GM12878 (cell line): ENCODE results near the gene EHBP1. TPM values are rescaled to one million over a fixed set of nuclear protein-coding genes. Genes with fewer than 3 reads are reported as not detected.

Source experiments
- ATAC-seq: fragments of 200-7000 bp; cut with Tn5 transposase; 3 replicates; pipeline ENCODE4 v1.9.1; 2020; ENCODE audit warnings: mild to moderate bottlenecking, moderate library complexity
- BruUV-seq: library from RNA; stranded (reverse); fragments of 400-500 nt; replicated peaks from 2 replicates; lab custom pipeline; 2021; lab: Mats Ljungman, UMichigan
- CTCF ChIA-PET: fragments of 300-600 bp; sonication (Branson Sonifier 250); formaldehyde crosslinking; extraction: SDS; loops from one replicate; lab custom pipeline; 2021; ENCODE audit warnings: inconsistent platforms; lab: Yijun Ruan, JAX
- POLR2A ChIA-PET: fragments of 350-600 bp; formaldehyde crosslinking; extraction: SDS; loops from one replicate; lab custom pipeline; 2021; ENCODE audit warnings: inconsistent platforms; lab: Charles Lee
- RAD21 ChIA-PET: fragments of 300-600 bp; sonication (Branson Sonifier 250); formaldehyde crosslinking; loops from one replicate; lab custom pipeline; 2023; ENCODE audit warnings: antibody characterized with exemption; ENCODE audit not compliant: unreplicated experiment; lab: Charles Lee
- SMC1A ChIA-PET: fragments of 300-600 bp; sonication (Branson Sonifier 250); formaldehyde crosslinking; loops from one replicate; lab custom pipeline; 2023; ENCODE audit not compliant: unreplicated experiment, uncharacterized antibody; lab: Charles Lee
- DNase-seq: peaks from one replicate; pipeline ENCODE4 v3.0.0-alpha.2; 2011; ENCODE audit warnings: low read depth, low spot score
- FAIRE-seq: peaks from 3 replicates; lab custom pipeline; 2011; peaks lifted over from hg19 to GRCh38; lab: Jason Lieb, UNC
- H2AFZ ChIP-seq: 2 replicates; pipeline ENCODE4 v1.6.0; 2011; ENCODE audit warnings: low read depth, low read length, control low read depth; ENCODE audit not compliant: control insufficient read depth
- H3K27ac ChIP-seq: 2 replicates; pipeline ENCODE4 v1.5.1; 2011; ENCODE audit warnings: control low read depth; ENCODE audit not compliant: control insufficient read depth, insufficient read depth
- H3K27me3 ChIP-seq, 2 experiments: replicated peaks in 1 of 2; 2 replicates each; pipeline versions ENCODE4 v1.6.0 to v1.6.1; 2011; ENCODE audit warnings: low read length in 1 of 2; ENCODE audit not compliant: control insufficient read depth in 2 of 2, insufficient read depth in 2 of 2
- H3K36me3 ChIP-seq, 2 experiments: 2 replicates each; pipeline ENCODE4 v1.5.1; 2011; ENCODE audit warnings: low read length in 1 of 2; ENCODE audit not compliant: control insufficient read depth in 2 of 2, insufficient read depth in 2 of 2
- H3K4me1 ChIP-seq: 2 replicates; pipeline ENCODE4 v1.6.1; 2011; ENCODE audit warnings: mild to moderate bottlenecking, low read length, moderate library complexity, mixed read lengths; ENCODE audit not compliant: control insufficient read depth, insufficient read depth
- H3K4me2 ChIP-seq: 2 replicates; pipeline ENCODE4 v1.6.0; 2011; ENCODE audit warnings: control low read depth; ENCODE audit not compliant: control insufficient read depth, insufficient read depth
- H3K4me3 ChIP-seq: fragments of 200-600 bp; sonication (generic); 2 replicates; pipeline ENCODE4 v1.5.1; 2016
- H3K79me2 ChIP-seq: 2 replicates; pipeline ENCODE4 v1.6.0; 2011; ENCODE audit warnings: low read length; ENCODE audit not compliant: control insufficient read depth, insufficient read depth
- H3K9ac ChIP-seq: 2 replicates; pipeline ENCODE4 v1.8.0; 2011; ENCODE audit warnings: low read length, control low read depth, mixed read lengths; ENCODE audit not compliant: control insufficient read depth, insufficient read depth
- H3K9me3 ChIP-seq: replicated peaks from 3 replicates; pipeline ENCODE4 v1.5.1; 2011; ENCODE audit warnings: mild to moderate bottlenecking, low read length; ENCODE audit not compliant: control insufficient read depth, insufficient read depth
- H4K20me1 ChIP-seq: 2 replicates; pipeline ENCODE4 v1.6.0; 2011; ENCODE audit not compliant: control insufficient read depth, insufficient read depth
- ASH2L ChIP-seq: fragments of 300-600, 200-600 bp; sonication (generic); IDR thresholded peaks from 2 replicates; pipeline ENCODE4 v1.6.1; 2017; ENCODE audit warnings: low read depth, mild to moderate bottlenecking, borderline replicate concordance
- ATF7 ChIP-seq: fragments of 450-650 bp; IDR thresholded peaks from 2 replicates; pipeline ENCODE4 v1.6.1; 2016; ENCODE audit warnings: low read depth, mild to moderate bottlenecking
- BRCA1 ChIP-seq: IDR thresholded peaks from 2 replicates; pipeline ENCODE4 v1.6.1; 2011; ENCODE audit warnings: low read depth, low read length, improper control_type of control experiment
- E2F4 ChIP-seq: IDR thresholded peaks from 2 replicates; pipeline ENCODE4 v1.6.1; 2012; ENCODE audit warnings: low read depth, low read length, improper control_type of control experiment
- TARDBP ChIP-seq: IDR thresholded peaks from 2 replicates; pipeline ENCODE4 v1.6.1; 2016; ENCODE audit warnings: borderline replicate concordance
- TBL1XR1 ChIP-seq: IDR thresholded peaks from 2 replicates; pipeline ENCODE4 v1.6.1; 2012; ENCODE audit warnings: low read depth, low read length, improper control_type of control experiment
- ZBTB40 ChIP-seq: fragments of 450-650 bp; IDR thresholded peaks from 2 replicates; pipeline ENCODE4 v1.6.1; 2016; ENCODE audit warnings: mild to moderate bottlenecking, moderate library complexity, borderline replicate concordance
- ZSCAN29 ChIP-seq: fragments of 450-650 bp; IDR thresholded peaks from 2 replicates; pipeline ENCODE4 v1.6.1; 2017; ENCODE audit warnings: mild to moderate bottlenecking, moderate library complexity
- ZZZ3 ChIP-seq: IDR thresholded peaks from 2 replicates; pipeline ENCODE4 v1.6.1; 2011; ENCODE audit warnings: low read depth; ENCODE audit not compliant: control insufficient read depth, insufficient read length
- WGBS: methylation state at CpG from one replicate; pipeline ENCODE4 v1.1.6; 2016; ENCODE audit warnings: low lambda C conversion rate; ENCODE audit not compliant: insufficient replicate concordance, insufficient coverage; ENCODE audit errors: missing lambda C conversion rate; 5-methylcytosine and 5-hydroxymethylcytosine counted together
- in situ Hi-C: fragments of 300-500 bp; cut with MboI; formaldehyde crosslinking; loops from 9 replicates; pipeline ENCODE4 v1.14.3; 2018; ENCODE audit warnings: mixed read lengths
- intact Hi-C: fragments of 100-400 bp; cut with micrococcal nuclease; formaldehyde crosslinking; loops from one replicate; pipeline ENCODE4 v1.14.2; 2022; ENCODE audit not compliant: unreplicated experiment
- polyA plus RNA-seq, 11 experiments: library from polyadenylated mRNA; depleted of rRNA in 4 of 11; unstranded in 6 of 11; stranded (reverse) in 5 of 11; fragments of >200 nt; fragmentation: Nextera tagmentation in 4 of 11; fragmentation: Illumina TruSeq in 1 of 11; extraction: Ambion mirVana in 4 of 11; extraction: Trizol in 1 of 11; gene quantifications; 1 replicate in 1 of 11; 2 replicates in 10 of 11; pipeline versions ENCODE4 v1.2.1 to v1.2.3, GENCODE V29; 2011 to 2016; ENCODE audit warnings: inconsistent platforms in 2 of 11, missing spikeins in 2 of 11, low read depth in 1 of 11
- total RNA-seq, 4 experiments: library from RNA; depleted of rRNA in 3 of 4; stranded (reverse); fragments of >200 nt in 3 of 4; fragmentation: Illumina TruSeq in 1 of 4; extraction: Trizol in 1 of 4; gene quantifications; 2 replicates each; pipeline versions ENCODE4 v1.2.1 to v1.2.3, GENCODE V29; 2013 to 2021
- TF ChIP-seq, protein P1 (sequence below): fragments of 450-650 bp; formaldehyde crosslinking; IDR thresholded peaks from 2 replicates; pipeline ENCODE4 v1.5.0; 2022; ENCODE audit warnings: mild to moderate bottlenecking, missing genetic modification characterization

EHBP1 gene
- total and polyA plus RNA-seq, 10 of the 15 experiments (the other 5 are each of a cell fraction or from before 2014, with no cell fraction given), result 5.7 to 26.1 (median 13.6) TPM

- Histone ChIP-seq H3K27ac (no peak overlapping the region), H2AFZ (no peak overlapping the region), H3K9ac (no peak overlapping the region), H3K4me1 (no peaks in the 10 kb centered on the region), H3K27me3 (no peaks in the 10 kb centered on the region), H3K4me2 (no peak overlapping the region), H3K79me2 (no peaks in the 10 kb centered on the region), H4K20me1 (no peaks in the 10 kb centered on the region), H3K36me3 (no peaks in the 10 kb centered on the region), H3K4me3 (no peak overlapping the region), H3K9me3 (no peaks in the 10 kb centered on the region; the same call in 2 of the 3 replicates)
- ChIA-PET POLR2A (no interaction called here), RAD21 (no interaction called here), SMC1A (interaction anchor here (1.3 to 1.5 kb wide), 3 partner anchors 11 to 31 kb away, joined by 4 read pairs; no protein-coding TSS in a partner anchor), CTCF (interaction anchor here (1.3 kb wide), 1 partner anchor 27 kb away, joined by 4 read pairs; no protein-coding TSS in a partner anchor)
- no peak for TF ChIP-seq ATF7
- TF ChIP-seq, protein P1, sequence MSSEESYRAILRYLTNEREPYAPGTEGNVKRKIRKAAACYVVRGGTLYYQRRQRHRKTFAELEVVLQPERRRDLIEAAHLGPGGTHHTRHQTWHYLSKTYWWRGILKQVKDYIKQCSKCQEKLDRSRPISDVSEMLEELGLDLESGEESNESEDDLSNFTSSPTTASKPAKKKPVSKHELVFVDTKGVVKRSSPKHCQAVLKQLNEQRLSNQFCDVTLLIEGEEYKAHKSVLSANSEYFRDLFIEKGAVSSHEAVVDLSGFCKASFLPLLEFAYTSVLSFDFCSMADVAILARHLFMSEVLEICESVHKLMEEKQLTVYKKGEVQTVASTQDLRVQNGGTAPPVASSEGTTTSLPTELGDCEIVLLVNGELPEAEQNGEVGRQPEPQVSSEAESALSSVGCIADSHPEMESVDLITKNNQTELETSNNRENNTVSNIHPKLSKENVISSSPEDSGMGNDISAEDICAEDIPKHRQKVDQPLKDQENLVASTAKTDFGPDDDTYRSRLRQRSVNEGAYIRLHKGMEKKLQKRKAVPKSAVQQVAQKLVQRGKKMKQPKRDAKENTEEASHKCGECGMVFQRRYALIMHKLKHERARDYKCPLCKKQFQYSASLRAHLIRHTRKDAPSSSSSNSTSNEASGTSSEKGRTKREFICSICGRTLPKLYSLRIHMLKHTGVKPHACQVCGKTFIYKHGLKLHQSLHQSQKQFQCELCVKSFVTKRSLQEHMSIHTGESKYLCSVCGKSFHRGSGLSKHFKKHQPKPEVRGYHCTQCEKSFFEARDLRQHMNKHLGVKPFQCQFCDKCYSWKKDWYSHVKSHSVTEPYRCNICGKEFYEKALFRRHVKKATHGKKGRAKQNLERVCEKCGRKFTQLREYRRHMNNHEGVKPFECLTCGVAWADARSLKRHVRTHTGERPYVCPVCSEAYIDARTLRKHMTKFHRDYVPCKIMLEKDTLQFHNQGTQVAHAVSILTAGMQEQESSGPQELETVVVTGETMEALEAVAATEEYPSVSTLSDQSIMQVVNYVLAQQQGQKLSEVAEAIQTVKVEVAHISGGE (CRISPR knock-in tag), result no peak
- TF ChIP-seq ZZZ3, result no peak
- TF ChIP-seq E2F4, result no peak
- no peak for TF ChIP-seq BRCA1
- no peak for TF ChIP-seq ZSCAN29
- no peak for TF ChIP-seq TBL1XR1
- no peak for TF ChIP-seq TARDBP
- no peak for TF ChIP-seq ZBTB40
- TF ChIP-seq ASH2L, result no peak
- FAIRE-seq (no peak), DNase-seq (no peak), ATAC-seq (no peak)
- no TSS peak for BruUV-seq
- in situ Hi-C loops (no loop called here), intact Hi-C loops (no loop called here)
- 54% methylated on average over 1 of the region's 1 CpG for WGBS
Measured at GRCh38 chr2:62672601-62673000, 32.9 kb upstream of the EHBP1 start.
